ENCODE measurements around the gene RAD1.
A peak's percentile ranks its signal among the peaks of the same experiment; 100 is the strongest.

RAD1 gene

DNA sequence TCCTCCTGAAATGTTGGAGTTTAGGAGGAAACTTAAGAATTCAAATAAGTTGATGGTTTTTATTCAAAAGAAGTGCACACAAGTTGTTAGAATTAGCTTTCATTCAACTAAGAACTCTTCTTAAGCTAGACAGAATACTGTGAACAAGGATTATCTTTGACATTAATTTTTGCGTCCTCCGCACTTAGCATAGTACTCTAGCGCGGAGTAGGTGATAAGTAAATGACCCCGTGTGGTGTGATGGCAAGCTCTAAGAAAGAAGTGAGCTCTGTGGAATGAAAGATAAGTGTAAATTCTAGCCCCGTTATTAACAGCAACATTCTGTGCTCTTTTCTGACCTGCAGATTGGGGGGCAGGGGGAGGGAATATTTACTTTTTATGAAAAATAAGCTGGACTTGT is 1.2 kb upstream of the RAD1 start:
- DNase-seq (ENCODE audit: low read depth in 2 of 2) = no peak

DNA sequence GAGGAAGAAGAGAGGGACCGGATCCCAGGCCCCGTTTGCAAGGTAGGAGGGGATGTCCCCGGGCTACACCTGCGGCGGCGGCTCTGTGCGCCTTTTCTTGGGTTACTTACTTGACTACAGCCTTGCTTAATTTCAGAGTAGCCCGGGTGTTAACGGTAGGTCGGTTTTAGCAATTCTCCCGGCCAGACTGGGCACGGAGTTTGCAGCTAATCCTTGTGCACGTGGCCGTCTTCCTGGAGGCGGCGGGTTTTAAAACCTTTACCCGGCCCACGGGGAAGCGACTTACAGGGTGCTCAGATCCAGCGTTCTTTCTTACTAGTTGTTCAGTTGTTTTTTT is 520 bp upstream of the RAD1 start:
- no peak for DNase-seq (ENCODE audit: low read depth in 2 of 2)

DNA sequence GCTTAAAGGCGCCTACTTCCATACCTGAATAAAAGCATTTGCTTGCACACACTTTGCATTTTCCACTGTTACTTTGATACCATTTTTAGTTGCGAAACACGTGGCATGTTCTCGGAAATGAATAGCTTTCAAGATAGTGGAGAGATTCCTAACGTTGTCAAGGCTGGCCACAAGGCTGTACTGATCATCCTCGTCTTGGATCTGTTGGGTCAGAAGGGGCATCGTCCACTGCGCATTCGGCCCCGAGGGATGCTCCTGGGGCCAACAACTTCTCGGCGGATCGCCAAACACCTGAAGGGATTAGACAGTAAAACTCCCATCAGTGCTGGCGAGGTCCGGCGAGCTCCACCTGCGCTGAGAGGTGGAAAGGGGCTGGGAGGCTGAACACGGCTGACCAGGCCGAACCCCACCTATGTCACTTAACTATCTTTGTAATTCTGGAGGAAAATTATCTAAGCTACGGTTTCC is 599 bp downstream of the RAD1 start:
- DNase-seq (ENCODE audit: low read depth in 2 of 2) = no peak

DNA sequence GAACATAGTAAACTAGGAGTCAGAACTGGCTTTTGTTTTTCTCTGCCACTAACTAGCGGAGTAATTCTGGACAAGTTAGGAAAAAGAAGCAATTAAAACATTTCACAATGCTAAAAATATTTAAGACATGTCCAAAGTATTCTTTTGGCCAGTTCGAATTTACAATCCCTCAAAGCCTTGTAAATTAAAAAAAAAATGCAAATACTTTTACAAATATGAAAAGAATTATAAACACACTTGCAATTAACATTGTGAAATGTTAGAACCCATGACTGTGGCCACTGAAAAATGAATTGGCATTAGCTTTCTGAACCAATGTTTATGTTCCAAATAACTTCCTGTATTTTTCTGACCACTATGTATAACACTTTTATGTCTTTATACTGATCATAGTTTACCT is 2.2 kb downstream of the RAD1 start:
- DNase-seq (ENCODE audit: low read depth in 2 of 2) = no peak

DNA sequence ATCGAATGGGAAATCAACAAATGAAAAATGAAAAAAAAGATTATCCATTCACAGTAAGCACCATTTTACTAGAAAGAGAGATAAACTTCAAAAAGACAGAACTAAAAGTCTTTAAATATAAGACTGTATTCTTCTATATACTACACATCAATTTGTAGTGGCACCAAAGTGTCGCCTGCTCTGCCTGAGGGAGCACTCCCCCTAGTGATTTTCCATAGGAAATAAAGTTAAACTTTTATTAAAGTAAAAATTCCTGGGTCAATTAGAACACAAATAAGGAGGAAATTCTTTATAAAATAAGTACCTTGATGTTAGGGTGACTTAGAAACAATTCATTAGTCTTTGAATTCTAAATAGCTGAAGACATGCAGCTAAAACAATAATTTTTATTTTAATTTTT is 9.7 kb downstream of the RAD1 start:
- no peak for DNase-seq (ENCODE audit: low read depth in 2 of 2)

DNA sequence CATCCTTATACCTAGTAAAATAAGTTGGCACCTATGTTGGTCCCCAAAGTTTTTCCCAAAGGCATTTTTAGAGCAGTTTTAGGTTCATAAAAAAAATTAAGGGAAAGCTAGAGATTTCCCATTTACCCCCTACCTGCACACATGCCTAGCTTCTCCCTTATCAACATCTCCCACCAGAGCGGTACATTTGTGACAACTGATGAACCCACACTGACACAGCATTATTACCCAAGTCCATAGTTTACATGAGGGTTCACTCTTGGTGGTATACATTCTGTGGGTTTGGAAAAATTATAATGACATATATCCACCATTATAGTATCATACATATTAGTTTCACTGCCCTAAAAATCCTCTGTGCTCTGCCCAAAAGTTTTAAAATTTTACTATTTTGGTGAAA is 12.0 kb downstream of the RAD1 start:
- no peak for DNase-seq (ENCODE audit: low read depth in 2 of 2)

DNA sequence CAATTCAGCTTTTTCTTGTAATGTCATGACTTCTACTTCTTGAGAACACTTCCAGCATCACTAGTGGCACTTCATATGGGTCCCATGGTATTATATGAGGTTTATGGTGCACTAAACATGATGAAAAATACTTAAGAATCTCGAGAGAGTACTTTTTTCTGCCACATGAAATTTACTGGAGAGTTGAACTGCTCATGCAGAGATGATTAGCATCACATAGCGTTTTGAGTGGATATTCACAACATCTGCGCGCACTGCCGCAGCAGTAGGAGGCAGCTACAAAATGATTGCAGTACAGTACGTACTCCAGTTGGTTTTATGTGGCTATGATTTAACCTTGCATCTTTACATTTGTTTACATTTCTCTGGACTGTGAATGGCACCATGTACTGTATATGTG is 14.7 kb downstream of the RAD1 start:
- DNase-seq (ENCODE audit: low read depth in 2 of 2) = no peak

DNA sequence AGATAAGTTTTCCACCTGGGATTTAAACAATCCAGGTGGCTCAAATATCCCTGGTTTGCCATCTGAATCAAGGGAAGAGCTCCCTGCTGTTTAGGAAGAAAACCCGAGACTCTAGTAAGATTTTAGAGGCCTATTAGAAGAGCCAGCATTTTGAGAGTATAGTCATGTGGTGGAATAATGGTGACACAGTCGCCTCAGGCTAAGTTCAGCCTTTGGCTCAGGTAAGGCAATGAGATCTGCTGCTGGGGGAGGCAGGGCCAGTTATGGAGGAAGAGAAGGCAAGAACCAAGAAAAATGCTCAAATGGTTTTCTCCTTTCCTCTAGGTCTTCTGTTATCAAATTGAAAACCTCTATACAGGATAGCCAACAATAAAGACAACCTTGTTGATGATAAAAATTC is 16.2 kb downstream of the RAD1 start:
- DNase-seq (ENCODE audit: low read depth in 2 of 2) = no peak

DNA sequence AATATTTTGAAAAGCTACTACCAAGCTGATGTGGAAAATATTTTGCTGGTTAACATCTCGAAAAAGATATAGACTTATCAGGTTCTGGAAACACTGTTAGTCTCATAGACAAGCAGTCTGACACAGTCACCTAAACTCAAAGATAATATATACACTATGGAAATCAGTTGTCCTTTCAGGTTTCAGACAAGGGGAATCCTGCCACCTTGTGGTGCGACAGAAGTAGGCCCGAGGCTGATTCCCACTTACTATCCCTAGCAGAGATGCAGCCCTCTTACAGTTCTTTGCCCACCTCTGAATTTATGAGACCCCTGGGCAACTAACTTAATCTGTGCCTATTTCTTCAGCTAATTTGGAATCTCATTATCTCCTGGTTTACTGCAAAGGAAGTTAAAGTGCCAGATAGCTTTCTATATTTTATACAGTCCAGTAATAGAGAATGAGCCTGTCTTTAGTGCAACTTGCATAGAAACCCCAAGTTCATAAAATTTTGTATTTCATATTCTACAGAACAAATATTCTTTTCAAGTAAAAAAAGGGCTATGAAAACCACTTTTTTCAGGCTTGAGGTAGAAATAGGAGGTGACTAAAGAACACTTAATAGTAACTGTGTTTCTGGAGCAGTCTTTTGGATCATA is 16.9 kb downstream of the RAD1 start:
- DNase-seq (ENCODE audit: low read depth in 2 of 2) = peak; percentile 30 to 37

DNA sequence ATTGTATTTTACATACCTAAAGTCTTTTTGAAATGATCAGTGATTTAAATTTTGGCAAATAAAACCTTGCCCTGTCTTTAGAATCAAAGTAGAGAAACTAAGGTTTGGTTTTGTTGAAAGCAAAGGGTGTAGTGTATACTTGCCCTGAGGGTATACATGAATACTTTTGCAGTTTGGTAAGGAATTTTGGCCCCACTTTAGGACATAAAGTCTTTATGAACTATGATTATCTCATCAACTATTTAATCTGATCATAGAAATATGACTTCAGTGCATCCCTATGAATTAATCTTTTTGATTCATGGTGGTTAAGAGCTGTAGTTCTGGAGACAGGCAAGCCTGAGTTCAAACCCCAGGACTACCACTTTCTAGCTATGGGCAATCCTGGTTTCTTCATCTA is 17.7 kb downstream of the RAD1 start:
- DNase-seq (ENCODE audit: low read depth in 2 of 2) = no peak

DNA sequence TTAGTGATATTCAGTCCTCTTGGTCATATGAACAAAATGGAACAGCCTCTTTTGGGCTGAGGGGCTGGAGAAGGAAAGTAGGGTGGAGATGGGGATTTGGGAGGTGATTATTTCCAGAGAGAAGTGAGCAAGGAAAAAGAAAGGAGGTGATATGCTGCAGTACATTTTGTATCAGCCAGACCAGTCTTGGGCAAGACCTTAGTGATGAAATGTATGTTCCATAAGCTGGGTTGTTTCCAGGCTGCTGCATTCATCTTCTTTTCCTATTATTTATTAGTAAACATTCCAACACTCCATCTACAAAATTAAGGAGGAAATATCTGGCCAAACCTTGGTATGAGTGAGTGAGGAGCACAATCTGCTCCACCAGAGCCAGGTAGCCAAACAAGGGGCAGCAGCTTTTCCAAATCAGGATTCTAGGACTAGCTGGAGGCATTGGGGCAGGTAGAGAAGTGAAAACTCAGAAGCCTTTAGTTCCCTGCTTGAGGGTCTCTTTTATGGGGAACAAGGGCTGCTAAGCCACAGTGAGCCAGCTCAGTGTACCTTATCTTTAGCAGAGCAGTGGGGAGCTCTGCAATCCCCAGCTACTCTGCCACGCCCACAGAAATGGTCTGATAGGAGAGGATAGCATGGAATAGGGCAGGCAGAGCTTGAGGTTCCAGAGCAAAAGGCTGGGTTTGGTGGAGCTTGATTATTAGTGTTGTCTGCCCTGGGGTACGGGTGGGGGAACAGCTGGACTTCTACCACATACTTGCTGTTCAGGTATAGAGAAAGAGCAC is 19.5 kb downstream of the RAD1 start:
- no peak for DNase-seq (ENCODE audit: low read depth in 2 of 2)

DNA sequence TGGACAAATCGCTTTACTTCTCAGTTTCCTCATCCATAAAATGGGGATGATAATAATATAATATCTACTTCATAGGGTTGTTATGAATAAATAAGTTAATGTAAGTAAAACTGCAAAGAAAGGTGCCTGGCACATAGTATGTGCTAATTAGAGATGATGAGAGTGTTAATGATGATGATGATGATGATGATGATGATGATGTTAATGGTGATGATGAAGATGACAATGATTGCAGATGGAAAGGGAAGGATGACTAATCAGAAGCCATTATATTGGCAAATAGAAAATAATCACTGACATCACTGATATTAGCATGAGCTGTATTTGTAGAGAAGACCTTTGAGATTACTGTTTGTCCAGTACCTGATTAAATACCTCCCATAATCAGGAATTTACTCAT is 20.6 kb downstream of the RAD1 start:
- DNase-seq (ENCODE audit: low read depth in 2 of 2) = no peak

DNA sequence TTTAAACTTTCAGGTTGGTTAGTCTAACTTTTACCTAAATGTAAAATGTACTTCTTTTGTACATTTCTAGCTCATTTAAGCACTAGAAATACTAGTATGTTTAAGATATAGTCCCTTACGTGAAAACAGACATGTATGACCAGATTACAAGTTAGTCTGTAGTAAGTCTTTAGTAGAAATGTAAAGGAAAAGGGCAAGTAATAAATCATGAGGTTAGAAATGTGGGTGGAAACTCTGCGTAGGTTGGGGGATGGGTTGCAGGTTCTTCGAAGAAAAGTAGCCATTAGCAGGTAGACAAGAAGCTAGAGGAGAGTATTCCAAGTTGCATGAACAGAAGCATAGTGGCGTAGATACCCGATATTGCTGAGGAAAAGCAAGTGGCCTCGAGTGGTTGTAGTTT is 22.9 kb downstream of the RAD1 start:
- DNase-seq (ENCODE audit: low read depth in 2 of 2) = no peak

DNA sequence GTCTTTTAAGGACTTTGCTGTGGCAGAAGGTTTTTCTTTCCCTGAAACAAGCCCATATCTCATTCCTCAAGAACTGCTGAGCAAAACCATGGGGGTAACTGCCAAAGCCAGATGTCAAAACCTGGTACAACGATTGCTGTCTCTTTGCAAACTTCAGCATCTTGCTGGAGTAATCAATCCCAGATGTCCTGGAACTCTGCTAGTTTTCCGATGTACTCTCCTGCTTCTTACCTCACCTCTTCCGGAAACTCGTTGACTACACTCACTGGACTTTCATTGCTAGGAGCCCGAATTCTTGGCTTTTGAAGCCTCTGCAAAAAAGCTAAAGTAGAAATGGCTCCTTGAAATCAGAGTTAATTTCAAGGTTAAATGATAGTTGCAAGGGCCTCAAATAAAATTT is 23.3 kb downstream of the RAD1 start:
- DNase-seq (ENCODE audit: low read depth in 2 of 2) = no peak

DNA sequence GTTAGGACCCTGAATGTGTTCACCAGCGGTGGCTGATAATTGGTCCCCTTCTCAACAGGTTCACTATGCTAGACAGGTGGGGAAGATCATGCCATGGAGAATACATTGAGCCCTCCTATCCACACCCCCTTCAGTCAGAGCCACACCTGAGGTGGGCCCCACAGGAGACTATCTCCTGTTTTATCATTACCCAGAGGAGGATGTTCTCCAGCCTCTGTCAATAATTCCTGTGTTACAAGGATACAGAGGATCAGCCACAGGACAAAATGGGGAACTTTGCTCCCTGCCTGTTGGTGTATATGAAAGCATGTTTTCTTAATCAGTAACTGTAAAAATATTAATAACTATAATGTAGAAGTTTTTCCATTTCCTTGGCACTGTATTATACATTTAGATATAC is 25.9 kb downstream of the RAD1 start:
- no peak for DNase-seq (ENCODE audit: low read depth in 2 of 2)

DNA sequence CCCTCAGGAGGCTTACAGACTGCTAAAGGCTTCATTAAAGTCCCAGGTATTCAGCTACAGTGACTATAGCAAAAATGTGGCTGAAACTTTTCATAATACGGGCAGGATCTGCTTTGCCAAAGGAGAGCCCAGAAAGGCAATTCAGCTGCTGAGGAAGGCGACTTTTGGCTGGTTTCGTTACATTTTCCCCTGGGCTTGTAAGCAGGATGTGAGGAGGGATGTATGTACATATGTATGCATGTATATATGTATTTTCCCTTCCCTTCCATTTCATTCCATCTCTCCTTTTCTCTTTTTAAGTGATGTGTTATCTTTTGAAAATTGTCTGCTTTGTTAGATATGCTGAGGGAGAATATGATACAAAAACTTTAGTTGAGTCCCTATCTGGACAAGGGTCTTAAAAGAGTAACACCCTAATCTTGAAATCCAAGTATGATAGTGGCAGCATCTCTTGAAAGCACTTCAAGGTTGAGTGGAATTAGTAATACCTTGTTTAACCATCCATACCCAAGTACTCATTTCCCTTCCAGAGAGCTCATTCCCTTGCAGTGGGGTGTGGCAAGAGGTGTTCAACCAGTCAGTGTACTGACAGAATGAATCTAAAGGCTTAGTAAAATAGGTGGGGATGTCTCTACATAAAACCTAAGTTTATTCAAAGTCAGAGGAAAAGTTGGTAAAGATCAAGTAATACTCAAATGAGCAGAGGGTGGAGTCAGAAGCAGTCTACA is 28.7 kb downstream of the RAD1 start:
- DNase-seq (ENCODE audit: low read depth in 2 of 2) = no peak

DNA sequence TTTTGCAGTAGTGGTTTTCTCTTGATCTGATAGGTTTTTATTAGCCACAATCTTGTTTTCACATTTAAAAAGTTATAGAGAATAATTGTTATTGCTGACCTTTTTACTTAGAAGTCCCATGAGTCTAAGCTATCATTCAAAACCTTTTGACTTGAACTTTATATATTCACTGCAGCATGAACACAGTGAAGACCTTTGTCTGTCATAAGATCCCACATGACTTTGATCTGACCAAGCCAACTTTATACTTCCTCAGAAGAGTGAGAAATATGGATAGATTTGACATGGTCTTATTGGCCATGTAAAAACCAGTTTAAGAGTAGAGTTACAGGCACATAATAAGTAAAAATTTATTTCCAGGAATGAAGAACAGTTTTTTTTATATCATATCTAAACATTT is 34.1 kb downstream of the RAD1 start:
- no peak for DNase-seq (ENCODE audit: low read depth in 2 of 2)

DNA sequence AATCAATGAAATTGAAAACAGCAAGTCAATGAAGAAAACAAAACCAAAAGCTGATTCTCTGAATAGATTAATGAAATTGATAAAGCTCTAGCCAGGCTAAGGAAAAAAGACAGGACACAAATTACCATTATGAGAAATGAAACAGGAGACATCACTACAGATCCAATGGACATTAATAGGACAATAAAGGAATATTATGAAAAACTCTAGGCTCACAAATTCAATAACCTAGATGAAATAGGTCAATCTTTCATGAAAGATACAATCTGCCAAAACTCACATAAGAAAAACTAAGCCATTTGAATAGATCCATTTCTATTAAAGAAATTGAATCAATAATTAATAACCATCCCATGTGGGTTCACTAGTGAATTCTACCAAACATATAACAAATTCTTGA is 39.0 kb downstream of the RAD1 start:
- no peak for DNase-seq (ENCODE audit: low read depth in 2 of 2)

DNA sequence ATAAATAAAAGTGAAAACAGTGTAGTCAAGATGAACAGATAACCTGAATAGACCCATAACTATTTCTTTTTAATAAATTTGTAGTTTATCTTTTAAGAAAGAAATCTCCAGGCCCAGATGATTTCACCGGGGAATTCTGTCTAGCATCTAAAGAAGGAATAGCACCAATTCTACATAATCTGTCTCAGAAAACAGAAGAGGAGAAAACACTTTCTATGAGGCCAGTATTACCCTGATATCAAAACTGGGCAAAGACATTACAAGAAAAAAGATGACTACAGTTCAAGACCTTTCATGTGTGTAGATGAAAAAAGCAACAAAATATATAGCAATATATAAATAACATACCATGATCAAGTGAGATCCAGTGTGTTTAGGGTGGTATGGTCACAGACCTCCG is 44.9 kb downstream of the RAD1 start:
- DNase-seq (ENCODE audit: low read depth in 2 of 2) = no peak

DNA sequence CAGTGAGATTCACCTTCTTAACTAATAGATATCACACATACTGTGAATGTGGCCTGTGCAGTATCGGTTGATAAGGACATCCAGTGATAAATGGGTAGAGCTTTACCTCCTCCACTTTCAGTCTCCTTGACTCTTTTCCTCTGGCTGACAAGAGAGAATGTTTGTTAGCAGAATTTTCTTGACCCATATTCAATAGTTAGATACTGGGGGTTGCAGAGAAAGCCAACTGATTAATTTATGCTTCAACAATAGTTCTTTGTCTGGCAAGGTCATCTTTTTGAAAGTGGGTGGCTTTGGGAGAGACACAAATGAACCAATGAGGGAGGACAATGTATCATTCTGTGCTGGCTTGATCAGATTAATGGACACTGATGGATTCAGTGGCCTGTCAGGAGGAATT is 46.0 kb downstream of the RAD1 start:
- DNase-seq (ENCODE audit: low read depth in 2 of 2) = no peak

DNA sequence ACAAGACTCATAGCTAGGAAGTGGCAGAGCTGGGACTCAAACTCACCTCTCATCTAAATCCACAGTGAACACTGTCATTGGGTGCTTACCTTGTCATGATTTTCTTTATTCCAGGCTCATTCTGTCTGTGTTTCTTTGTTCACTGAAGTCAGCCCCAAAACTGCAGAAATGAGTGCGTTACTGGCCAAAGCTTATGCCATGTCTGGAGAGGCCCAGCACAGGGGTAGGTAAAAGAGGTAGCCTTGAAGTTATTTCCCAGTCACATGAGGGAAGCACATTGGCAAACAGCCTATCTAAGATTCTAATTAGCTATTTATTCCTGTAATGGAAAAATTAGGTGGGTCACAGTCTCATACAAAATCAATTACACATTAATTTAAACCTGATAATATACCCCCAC is 46.5 kb downstream of the RAD1 start:
- DNase-seq (ENCODE audit: low read depth in 2 of 2) = no peak

DNA sequence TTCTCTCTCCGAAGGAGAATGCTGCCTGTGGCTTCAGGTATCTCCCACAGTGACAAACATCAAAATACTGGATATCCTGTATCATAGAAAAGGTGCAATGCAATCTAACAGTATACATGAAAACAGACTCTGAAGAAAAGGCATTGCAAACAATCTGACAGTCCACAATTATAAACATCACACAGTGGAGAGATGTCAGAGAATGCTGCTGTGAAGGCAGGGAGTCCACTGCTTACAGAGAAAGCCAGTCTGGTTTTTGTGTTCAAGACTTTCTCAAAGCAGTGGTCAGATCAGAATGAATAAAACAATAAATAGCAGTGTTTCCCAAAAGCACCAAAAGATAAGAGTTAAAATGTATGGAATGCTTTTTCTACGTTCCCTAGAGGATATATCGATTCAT is 47.6 kb downstream of the RAD1 start:
- DNase-seq (ENCODE audit: low read depth in 2 of 2) = no peak

DNA sequence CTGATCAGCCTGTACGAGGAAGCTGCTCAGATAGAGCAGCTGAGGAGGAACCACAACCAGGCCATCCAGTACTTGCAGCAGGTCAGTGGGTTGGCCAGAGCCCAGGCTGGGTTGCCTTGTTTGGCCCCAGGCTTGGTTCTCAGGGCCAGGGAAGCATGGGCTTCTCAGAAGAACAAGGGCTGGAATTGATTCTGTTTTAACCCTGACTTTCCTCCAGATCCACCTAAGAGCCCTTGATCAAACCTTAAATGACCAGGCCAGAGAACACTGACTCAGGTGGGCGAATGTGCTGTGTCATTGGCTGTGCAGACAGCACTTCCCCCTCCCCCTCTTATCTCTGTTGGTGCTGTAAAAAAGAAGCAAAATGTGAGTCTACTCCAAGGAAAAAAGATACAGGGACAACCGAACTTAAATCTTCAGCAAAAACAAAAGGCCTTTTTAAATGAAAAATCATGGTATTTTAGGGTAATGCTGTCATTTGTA is 48.3 kb downstream of the RAD1 start:
- no peak for DNase-seq (ENCODE audit: low read depth in 2 of 2)

Data from stimulated activated CD8-positive, alpha-beta memory T cell treated with anti-CD3 and anti-CD28 coated beads, Interleukin-7, amount 100 ng/mL, for 4 hours (primary cell).